Transverse colon (tissue), 4 donors: ENCODE results near the gene RPS27L. TPM values are rescaled to one million over a fixed set of nuclear protein-coding genes. Genes with fewer than 3 reads are reported as not detected.

ENCODE experiments used
- DNase-seq: peaks from one replicate; pipeline ENCODE4 v3.0.0-alpha.2; 2019
- H3K27ac ChIP-seq, 4 donors: fragments of 200-600 bp; sonication (generic); 2 replicates each; pipeline ENCODE4 v1.5.1; 2016 to 2018; ENCODE audit warnings: inconsistent platforms in 4 of 4
- H3K27me3 ChIP-seq: fragments of 200-600 bp; sonication (generic); 2 replicates; pipeline ENCODE4 v1.5.1; 2017; ENCODE audit warnings: inconsistent platforms
- H3K36me3 ChIP-seq, 4 donors: fragments of 200-600 bp; sonication (generic); 2 replicates each; pipeline ENCODE4 v1.5.1; 2017 to 2019; ENCODE audit warnings: inconsistent platforms in 4 of 4
- H3K4me1 ChIP-seq, 4 donors: fragments of 200-600 bp; sonication (generic); 2 replicates each; pipeline ENCODE4 v1.5.1; 2017 to 2020; ENCODE audit warnings: inconsistent platforms in 4 of 4
- H3K4me3 ChIP-seq, 4 donors: fragments of 200-600 bp; sonication (generic); 1 replicate in 1 of 4; 2 replicates in 3 of 4; pipeline versions ENCODE4 v1.5.1 to v1.6.1; 2017 to 2019; ENCODE audit warnings: inconsistent platforms in 4 of 4
- H3K9me3 ChIP-seq, 2 donors: fragments of 200-600 bp; sonication (generic); 2 replicates each; pipeline ENCODE4 v1.5.1; 2017 to 2019; ENCODE audit warnings: inconsistent platforms in 2 of 2
- EP300 ChIP-seq: sonication (generic); formaldehyde crosslinking; IDR thresholded peaks from one replicate; pipeline ENCODE4 v1.6.1; 2017; ENCODE audit warnings: antibody characterized with exemption, low read depth
- POLR2A ChIP-seq: fragments of 450-650 bp; IDR thresholded peaks from one replicate; pipeline ENCODE4 v1.6.1; 2016; ENCODE audit warnings: antibody characterized with exemption, mild to moderate bottlenecking, moderate library complexity
- POLR2AphosphoS5 ChIP-seq, 3 donors: sonication (generic); formaldehyde crosslinking; IDR thresholded peaks; one replicate each; pipeline ENCODE4 v1.6.1; 2016; ENCODE audit warnings: antibody characterized with exemption in 3 of 3
- WGBS, 2 donors: methylation state at CpG; one replicate each; pipeline ENCODE4 v1.1.5; 2018; ENCODE audit warnings: low coverage in 1 of 2; 5-methylcytosine and 5-hydroxymethylcytosine counted together
- in situ Hi-C, 4 donors: fragments of 200-750 bp; cut with MboI; loops; one replicate each; pipeline versions ENCODE4 v1.15.0 to v1.15.1; 2017; ENCODE audit warnings: low sequenced_read_pairs in 3 of 4, low pct_ligation_motif_present in 1 of 4, low pct_unique_long_range_greater_than_20kb in 1 of 4
- intact Hi-C: fragments of 100-400 bp; cut with DNase I; formaldehyde crosslinking; loops from one replicate; pipeline ENCODE4 v1.15.1; 2023; ENCODE audit warnings: low total_unique reads
- total RNA-seq, 4 donors: library from RNA; depleted of rRNA; stranded (reverse); fragments of >200 nt; gene quantifications; one replicate each; pipeline ENCODE4 v1.1.0, GENCODE V29; 2016
- TF ChIP-seq, protein P1 (sequence below), 5 experiments: fragments of 200-600 bp in 3 of 5; fragments of 450-650 bp in 2 of 5; sonication (generic) in 3 of 5; IDR thresholded peaks; 1 replicate in 2 of 5; 2 replicates in 3 of 5; pipeline ENCODE4 v1.5.1; 2016 to 2017; ENCODE audit warnings: antibody characterized with exemption in 5 of 5, inconsistent platforms in 3 of 5, mild to moderate bottlenecking in 2 of 5, moderate library complexity in 1 of 5

RPS27L gene
- total RNA-seq, 4 donors from 2014 or later = 4.5 to 143 (median 58.5) TPM

DNA sequence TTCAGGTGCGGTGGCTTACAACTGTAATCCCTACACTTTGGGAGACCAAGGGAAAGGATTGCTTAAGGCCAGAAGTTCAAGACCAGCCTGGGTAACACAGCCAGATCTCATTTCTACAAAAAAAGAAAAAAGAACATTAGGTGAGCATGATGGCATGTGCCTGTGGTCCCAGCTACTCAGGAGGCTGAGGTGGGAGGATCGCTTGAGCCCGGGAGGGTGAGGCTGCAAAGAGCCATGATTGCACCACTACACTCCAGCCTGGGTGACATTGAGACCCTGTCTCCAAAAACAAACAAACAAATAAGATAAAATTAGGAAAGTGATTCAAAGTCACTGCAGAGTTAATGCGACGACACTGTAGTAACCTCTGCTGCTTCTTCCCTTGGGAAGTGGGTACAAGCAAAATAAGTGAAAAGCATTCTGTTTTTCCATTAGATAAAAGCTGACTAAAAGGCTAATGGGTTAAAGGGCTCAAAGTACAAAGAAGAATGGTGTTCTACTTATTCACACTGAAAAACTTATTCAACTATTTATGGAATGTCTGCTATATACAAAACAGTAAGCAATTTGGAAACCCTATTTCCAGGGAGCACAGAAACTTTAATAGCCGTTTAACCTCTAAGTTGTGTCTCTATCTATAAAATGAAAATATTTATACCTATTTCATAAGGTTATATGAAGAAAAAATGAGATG lies 8.0 kb upstream of the RPS27L start:
- in situ Hi-C loops = loop anchor here in 3 of 4 donors (10.0 to 25.0 kb wide), 3 partner anchors 97 to 247 kb away; partner anchors contain the start of gene APH1B (in 1 of the 3)
- intact Hi-C loops = no loop called here
- no peak for TF ChIP-seq POLR2AphosphoS5 (IDR thresholded peaks at IDR 0.05)
- no peak for TF ChIP-seq POLR2A
- TF ChIP-seq, protein P1, sequence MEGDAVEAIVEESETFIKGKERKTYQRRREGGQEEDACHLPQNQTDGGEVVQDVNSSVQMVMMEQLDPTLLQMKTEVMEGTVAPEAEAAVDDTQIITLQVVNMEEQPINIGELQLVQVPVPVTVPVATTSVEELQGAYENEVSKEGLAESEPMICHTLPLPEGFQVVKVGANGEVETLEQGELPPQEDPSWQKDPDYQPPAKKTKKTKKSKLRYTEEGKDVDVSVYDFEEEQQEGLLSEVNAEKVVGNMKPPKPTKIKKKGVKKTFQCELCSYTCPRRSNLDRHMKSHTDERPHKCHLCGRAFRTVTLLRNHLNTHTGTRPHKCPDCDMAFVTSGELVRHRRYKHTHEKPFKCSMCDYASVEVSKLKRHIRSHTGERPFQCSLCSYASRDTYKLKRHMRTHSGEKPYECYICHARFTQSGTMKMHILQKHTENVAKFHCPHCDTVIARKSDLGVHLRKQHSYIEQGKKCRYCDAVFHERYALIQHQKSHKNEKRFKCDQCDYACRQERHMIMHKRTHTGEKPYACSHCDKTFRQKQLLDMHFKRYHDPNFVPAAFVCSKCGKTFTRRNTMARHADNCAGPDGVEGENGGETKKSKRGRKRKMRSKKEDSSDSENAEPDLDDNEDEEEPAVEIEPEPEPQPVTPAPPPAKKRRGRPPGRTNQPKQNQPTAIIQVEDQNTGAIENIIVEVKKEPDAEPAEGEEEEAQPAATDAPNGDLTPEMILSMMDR (IDR thresholded peaks at IDR 0.05) = no peak
- no peak for TF ChIP-seq EP300

DNA sequence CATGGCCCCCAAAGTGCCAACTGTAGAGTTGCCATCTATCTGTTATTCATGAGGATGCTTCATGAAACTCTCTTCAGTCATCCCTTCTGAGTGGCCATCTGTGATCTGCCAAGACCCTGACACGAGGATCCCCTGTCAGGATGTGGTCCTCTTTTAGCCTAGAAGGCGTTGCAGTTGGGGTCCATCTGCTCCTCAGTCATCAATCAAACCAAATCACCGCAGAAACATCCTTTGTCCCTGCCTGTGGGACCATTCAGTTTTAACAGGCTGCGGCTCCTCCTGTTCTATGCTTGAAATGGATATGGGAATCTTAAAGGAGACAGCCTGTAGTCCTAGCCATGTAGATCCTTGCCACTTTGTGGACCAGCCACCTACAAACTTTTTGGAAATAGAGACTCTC lies 5.9 kb upstream of the RPS27L start:
- 90% methylated on average over 4 of the region's 4 CpGs; no CpG with 5 or more reads in 1 of the 2 donors for WGBS, 2 donors
- intact Hi-C loops (no loop called here), in situ Hi-C loops (loop anchor here in 3 of 4 donors (10.0 to 25.0 kb wide), 3 partner anchors 99 to 249 kb away; partner anchors contain the start of gene APH1B (in 1 of the 3))
- Histone ChIP-seq H3K36me3 (no peaks in the 10 kb centered on the region), H3K4me3 (no peak overlapping the region), H3K27ac (no peak overlapping the region), H3K27me3 (no peaks in the 10 kb centered on the region), H3K9me3 (no peaks in the 10 kb centered on the region), H3K4me1 (peaks cover 0 to 2% (median 0%) of the 10 kb centered on the region in 4 donors)
- no peak for TF ChIP-seq POLR2AphosphoS5 (IDR thresholded peaks at IDR 0.05)
- TF ChIP-seq EP300 = no peak
- TF ChIP-seq, protein P1 (IDR thresholded peaks at IDR 0.05) = no peak
- no peak for TF ChIP-seq POLR2A
- no peak for DNase-seq

More for the DNA sequence above, 8.0 kb upstream of the RPS27L start:
- no peaks in the 10 kb centered on the region for H3K36me3 ChIP-seq
- no peak overlapping the region for H3K27ac ChIP-seq
- no peaks in the 10 kb centered on the region for H3K9me3 ChIP-seq
- no peak for DNase-seq
- H3K4me1 ChIP-seq = no peaks in the 10 kb centered on the region
- no peaks in the 10 kb centered on the region for H3K27me3 ChIP-seq
- 86 to 92% methylated on average over 6 of the region's 6 CpGs for WGBS, 2 donors
- no peak overlapping the region for H3K4me3 ChIP-seq

DNA sequence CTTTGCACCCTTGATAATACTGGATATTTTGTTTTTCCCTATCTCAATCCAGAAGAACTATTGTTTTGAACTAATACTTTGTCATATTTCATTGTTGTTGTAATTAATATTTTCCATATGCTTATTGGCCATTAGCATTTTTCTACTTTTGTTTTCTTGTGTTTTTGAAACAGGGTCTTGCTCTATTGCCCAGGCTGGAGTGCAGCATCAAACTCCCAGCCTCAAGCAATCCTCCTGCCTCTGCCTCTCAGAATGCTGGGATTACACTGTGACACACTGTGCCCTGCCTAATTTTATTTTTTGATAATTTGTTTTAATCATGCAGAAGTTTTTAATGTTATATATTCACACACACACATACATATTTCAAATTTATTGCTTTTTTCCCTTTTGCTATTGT lies 3.4 kb upstream of the RPS27L start:
- intact Hi-C loops = no loop called here
- in situ Hi-C loops = loop anchor here in 3 of 4 donors (10.0 to 25.0 kb wide), 3 partner anchors 102 to 252 kb away; partner anchors contain the start of gene APH1B (in 1 of the 3)
- H3K27ac ChIP-seq = no peak overlapping the region
- no peaks in the 10 kb centered on the region for H3K36me3 ChIP-seq
- H3K27me3 ChIP-seq = no peaks in the 10 kb centered on the region
- no peaks in the 10 kb centered on the region for H3K9me3 ChIP-seq
- H3K4me3 ChIP-seq = no peak overlapping the region
- peaks cover 0 to 11% (median 6%) of the 10 kb centered on the region in 4 donors for H3K4me1 ChIP-seq
- DNase-seq = no peak
- no peak for TF ChIP-seq POLR2AphosphoS5 (IDR thresholded peaks at IDR 0.05)
- no peak for TF ChIP-seq EP300
- TF ChIP-seq POLR2A = no peak
- TF ChIP-seq, protein P1 (IDR thresholded peaks at IDR 0.05) = no peak

DNA sequence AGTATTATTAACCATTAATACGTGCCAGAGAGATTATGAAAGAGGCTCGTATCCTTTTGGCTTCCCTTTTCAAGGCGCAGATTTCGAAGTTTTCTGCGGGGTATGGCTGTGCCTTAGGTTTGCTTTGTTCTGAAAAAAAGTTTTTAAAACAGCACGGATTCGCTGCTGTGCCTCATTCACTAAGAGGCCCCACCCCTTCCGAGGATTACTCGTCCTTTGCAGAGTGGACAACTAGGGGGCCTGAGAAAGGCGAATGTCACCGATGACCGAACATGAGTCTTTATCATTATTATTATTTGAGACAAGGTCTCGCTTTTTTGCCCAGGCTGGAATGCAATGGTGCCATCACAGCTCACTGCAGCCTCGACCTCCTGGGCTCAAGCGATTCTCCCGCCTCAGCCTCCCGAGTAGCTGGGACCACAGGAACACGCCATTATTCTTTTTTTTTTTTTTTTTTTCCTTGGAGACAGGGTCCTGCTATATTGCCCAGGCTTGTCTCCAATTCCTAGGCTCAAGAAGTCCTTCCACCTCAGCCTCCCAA lies 684 bp upstream of the RPS27L start:
- TF ChIP-seq, protein P1 (IDR thresholded peaks at IDR 0.05) = peak in 3 of 5 experiments; percentile 10 to 30 (median 25)
- no peak for TF ChIP-seq POLR2AphosphoS5 (IDR thresholded peaks at IDR 0.05)

More for the DNA sequence above, 684 bp upstream of the RPS27L start:
- Histone ChIP-seq H3K9me3 (no peaks in the 10 kb centered on the region), H3K36me3 (peaks cover 0 to 11% (median 0%) of the 10 kb centered on the region in 4 donors), H3K27me3 (no peaks in the 10 kb centered on the region), H3K27ac (peak overlapping the region; percentile 95 to 98 (median 96)), H3K4me1 (peaks cover 0 to 24% (median 18%) of the 10 kb centered on the region in 4 donors), H3K4me3 (peak overlapping the region; percentile 65 to 76 (median 70))
- in situ Hi-C loops = loop anchor here in 3 of 4 donors (25.0 kb wide), 2 partner anchors 104 to 254 kb away; no protein-coding TSS in a partner anchor
- intact Hi-C loops = loop anchor here (10.0 kb wide), 1 partner anchor 117 kb away; the partner anchor contains the start of gene APH1B
- 5 to 9% methylated on average over 18 of the region's 18 CpGs for WGBS, 2 donors
- DNase-seq = peak; percentile 54
